ENCODE results near the gene FRMD3.

- no peak for TF ChIP-seq POLR2A (IDR thresholded peaks at IDR 0.05)
- TF ChIP-seq CTCF (IDR thresholded peaks at IDR 0.05) = peak in 2 of 6 experiments; percentile 5 to 54
These were observed 318.9 kb downstream of the FRMD3 start for GRCh38 chr9:83219154-83219923.
